ENCODE measurements around the gene PDF. TPM values are rescaled to one million over a fixed set of nuclear protein-coding genes. Genes with fewer than 3 reads are reported as not detected.

Gene PDF
- total and polyA plus RNA-seq, 2 of the 13 experiments (the other 11 are each of a cell fraction or from before 2014, with no cell fraction given), result 12.4 to 48.8 TPM

DNA sequence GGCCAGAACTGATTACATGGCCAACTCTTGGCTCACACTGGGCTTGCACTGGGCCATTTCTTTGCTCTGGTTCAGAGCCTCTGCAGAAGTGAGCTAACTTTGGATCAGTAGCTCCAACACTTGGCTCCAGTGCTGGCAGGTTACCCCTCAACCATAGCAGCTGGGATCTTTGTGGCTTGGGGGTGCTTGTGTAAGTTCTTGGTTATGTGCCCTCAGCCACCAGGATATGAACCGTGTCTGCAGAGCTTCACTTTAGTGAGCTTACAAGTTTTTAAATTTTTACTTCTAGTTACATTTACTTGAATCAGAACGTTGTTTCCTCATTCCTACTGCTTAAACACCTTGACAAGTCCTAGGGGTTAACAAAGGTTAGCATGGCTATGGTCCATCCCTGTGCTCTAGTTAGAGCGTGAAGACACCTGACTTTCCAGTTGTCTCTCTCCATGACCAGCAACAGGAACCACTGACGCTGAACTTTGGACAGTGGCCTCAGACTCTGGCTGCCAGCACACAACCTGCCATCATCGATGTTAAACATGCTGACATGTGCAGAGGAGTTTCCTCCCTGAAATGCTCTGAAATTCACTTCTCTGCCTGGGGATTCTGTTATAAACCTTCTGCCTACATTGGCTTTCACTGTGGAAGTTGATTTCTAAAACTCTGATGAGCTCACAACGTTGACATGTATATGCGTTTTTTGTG is 4.1 kb downstream of the PDF start (continued):
- TF ChIP-seq ZNF674 (CRISPR knock-in tag; IDR thresholded peaks at IDR 0.05; ENCODE audit: low read depth) (no peak), ZNF12 (CRISPR knock-in tag; IDR thresholded peaks at IDR 0.05) (peak; percentile 80), EZH2 (conservative IDR thresholded peaks at IDR 0.05; ENCODE audit: low read depth, low read length) (no peak), CREB3 (CRISPR knock-in tag; IDR thresholded peaks at IDR 0.05) (no peak), REST (IDR thresholded peaks at IDR 0.05; ENCODE audit: borderline replicate concordance in 1 of 2, low read depth in 1 of 2, low read length in 2 of 2) (0 out of 4 replicates have a peak, but pooled peaks of 1 of the 2 experiments have one; percentile 33), ZNF556 (CRISPR knock-in tag; IDR thresholded peaks at IDR 0.05; ENCODE audit: borderline replicate concordance) (peak; percentile 78; the same call in 1 of the 2 replicates), ZNF747 (CRISPR knock-in tag; IDR thresholded peaks at IDR 0.05; ENCODE audit: borderline replicate concordance) (peak; percentile 76; the same call in 1 of the 2 replicates), ZNF317 (CRISPR knock-in tag; IDR thresholded peaks at IDR 0.05) (peak; percentile 83), ZC3H13 (CRISPR knock-in tag; IDR thresholded peaks at IDR 0.05) (peak; percentile 61; the same call in 1 of the 2 replicates), BCL6 (CRISPR knock-in tag; IDR thresholded peaks at IDR 0.05) (0 out of 2 replicates have a peak, but pooled peaks have one; percentile 15), ZNF484 (CRISPR knock-in tag; IDR thresholded peaks at IDR 0.05; ENCODE audit: borderline replicate concordance, low read depth) (no peak), ZNF407 (CRISPR knock-in tag; IDR thresholded peaks at IDR 0.05; ENCODE audit: not compliant biosample characterization) (peak; percentile 48)
